MCF 10A (cell line): Measurements from ENCODE around the gene CEP112. TPM values are rescaled to one million over a fixed set of nuclear protein-coding genes. Genes with fewer than 3 reads are reported as not detected.

Experiments used
- BruUV-seq: library from RNA; stranded (reverse); fragments of 400-500 nt; replicated peaks from 2 replicates; lab custom pipeline; 2021; lab: Mats Ljungman, UMichigan
- CTCF ChIA-PET: fragments of 300-600 bp; sonication (Branson Sonifier 250); formaldehyde crosslinking; extraction: SDS; loops from one replicate; lab custom pipeline; 2021; ENCODE audit warnings: antibody characterized with exemption, inconsistent platforms; lab: Yijun Ruan, JAX
- POLR2A ChIA-PET: fragments of 300-600, 350-650 bp; sonication (Branson Sonifier 250); formaldehyde crosslinking; extraction: SDS; loops from one replicate; lab custom pipeline; 2020; ENCODE audit warnings: antibody characterized with exemption, inconsistent platforms; lab: Yijun Ruan, JAX
- DNase-seq: peaks from one replicate; pipeline ENCODE4 v3.0.0-alpha.2; 2018; ENCODE audit not compliant: unreplicated experiment
- H3K27ac Mint-ChIP-seq: one replicate; pipeline ENCODE4 v1.8.0; 2022; ENCODE audit warnings: mild to moderate bottlenecking, low read depth, mixed read lengths; ENCODE audit not compliant: unreplicated experiment
- H3K27me3 Mint-ChIP-seq: one replicate; pipeline ENCODE4 v1.8.0; 2022; ENCODE audit warnings: mixed read lengths; ENCODE audit not compliant: insufficient read depth, unreplicated experiment
- H3K36me3 Mint-ChIP-seq: one replicate; pipeline ENCODE4 v1.8.0; 2022; ENCODE audit warnings: mild to moderate bottlenecking, moderate library complexity, mixed read lengths; ENCODE audit not compliant: insufficient read depth, unreplicated experiment
- H3K4me1 Mint-ChIP-seq: one replicate; pipeline ENCODE4 v1.8.0; 2022; ENCODE audit warnings: mixed read lengths; ENCODE audit not compliant: insufficient read depth, unreplicated experiment
- H3K4me3 Mint-ChIP-seq: one replicate; pipeline ENCODE4 v1.8.0; 2022; ENCODE audit warnings: mild to moderate bottlenecking, moderate library complexity, mixed read lengths; ENCODE audit not compliant: unreplicated experiment
- H3K9me3 Mint-ChIP-seq: one replicate; pipeline ENCODE4 v1.8.0; 2022; ENCODE audit warnings: mixed read lengths; ENCODE audit not compliant: unreplicated experiment
- CTCF ChIP-seq: fragments of 200-600 bp; IDR thresholded peaks from one replicate; pipeline ENCODE4 v1.8.0; 2022; ENCODE audit warnings: antibody characterized with exemption, mild to moderate bottlenecking; ENCODE audit not compliant: unreplicated experiment
- intact Hi-C: fragments of 100-400 bp; cut with micrococcal nuclease; formaldehyde crosslinking; loops from 2 replicates; pipeline ENCODE4 v1.14.1; 2022
- total RNA-seq: library from RNA; stranded (reverse); gene quantifications from 2 replicates; pipeline ENCODE4 v1.2.3, GENCODE V29; 2022

The CEP112 gene
- total RNA-seq, 1 experiment from 2014 or later, result 8.1 TPM

- H3K27me3 Mint-ChIP-seq, result no peaks in the 10 kb centered on the region
- H3K4me3 Mint-ChIP-seq, result no peak overlapping the region
- no peak for DNase-seq
- no peak for TF ChIP-seq CTCF
- intact Hi-C loops, result no loop called here
- POLR2A ChIA-PET, result interaction anchor here (0.5 to 0.7 kb wide), 2 partner anchors 22 to 1513 kb away, joined by 3 to 4 read pairs; no protein-coding TSS in a partner anchor
- no peaks in the 10 kb centered on the region for H3K36me3 Mint-ChIP-seq
- CTCF ChIA-PET, result interaction anchor here (0.6 kb wide), 1 partner anchor 775 kb away, joined by 3 read pairs; no protein-coding TSS in a partner anchor
- no TSS peak for BruUV-seq
- no peak overlapping the region for H3K27ac Mint-ChIP-seq
- no peaks in the 10 kb centered on the region for H3K4me1 Mint-ChIP-seq
- H3K9me3 Mint-ChIP-seq, result no peaks in the 10 kb centered on the region
Observed at GRCh38 chr17:66006654-66007053, 185.3 kb downstream of the CEP112 start.

- no peak for TF ChIP-seq CTCF
- BruUV-seq, result no TSS peak
- no peaks in the 10 kb centered on the region for H3K27me3 Mint-ChIP-seq
- H3K4me3 Mint-ChIP-seq, result no peak overlapping the region
- DNase-seq, result no peak
- CTCF ChIA-PET, result no interaction called here
- H3K9me3 Mint-ChIP-seq, result peaks cover 7% of the 10 kb centered on the region
- POLR2A ChIA-PET, result no interaction called here
- H3K4me1 Mint-ChIP-seq, result peaks cover 5% of the 10 kb centered on the region
- H3K36me3 Mint-ChIP-seq, result no peaks in the 10 kb centered on the region
- intact Hi-C loops, result no loop called here
- no peak overlapping the region for H3K27ac Mint-ChIP-seq
Observed at GRCh38 chr17:66002812-66003211, 189.1 kb downstream of the CEP112 start.

- TF ChIP-seq CTCF, result no peak
- Mint-ChIP-seq H3K4me3 (no peak overlapping the region), H3K27me3 (no peaks in the 10 kb centered on the region), H3K4me1 (peaks cover 5% of the 10 kb centered on the region), H3K9me3 (peaks cover 7% of the 10 kb centered on the region), H3K27ac (no peak overlapping the region), H3K36me3 (no peaks in the 10 kb centered on the region)
- ChIA-PET POLR2A (no interaction called here), CTCF (interaction anchor here (0.8 kb wide), 1 partner anchor 1582 kb away, joined by 3 read pairs; no protein-coding TSS in a partner anchor)
- DNase-seq, result no peak
- BruUV-seq, result no TSS peak
- intact Hi-C loops, result no loop called here
Observed at GRCh38 chr17:66002063-66002585, 189.8 kb downstream of the CEP112 start.

GRCh38 chr17:66000216-66000615, 191.7 kb downstream of the CEP112 start:
- peaks cover 5% of the 10 kb centered on the region for H3K4me1 Mint-ChIP-seq
- POLR2A ChIA-PET, result no interaction called here
- CTCF ChIA-PET, result interaction anchor here (0.6 to 1.3 kb wide), 2 partner anchors 13 to 1690 kb away, joined by 3 to 4 read pairs; no protein-coding TSS in a partner anchor
- no peaks in the 10 kb centered on the region for H3K36me3 Mint-ChIP-seq
- no peaks in the 10 kb centered on the region for H3K27me3 Mint-ChIP-seq
- intact Hi-C loops, result no loop called here
- H3K4me3 Mint-ChIP-seq, result no peak overlapping the region
- BruUV-seq, result no TSS peak
- no peak for DNase-seq
- H3K9me3 Mint-ChIP-seq, result peaks cover 7% of the 10 kb centered on the region
- no peak for TF ChIP-seq CTCF
- H3K27ac Mint-ChIP-seq, result no peak overlapping the region
